Lower lobe of right lung (tissue), 2 donors: Measurements from ENCODE around the gene OVAAL. TPM values are rescaled to one million over a fixed set of nuclear protein-coding genes. Genes with fewer than 3 reads are reported as not detected.
A peak's percentile ranks its signal among the peaks of the same experiment; 100 is the strongest.

Source experiments
- ATAC-seq, 2 donors: fragments of 200-7000 bp; cut with Tn5 transposase; one replicate each; pipeline ENCODE4 v1.9.1; 2020 to 2022; ENCODE audit warnings: mild to moderate bottlenecking in 2 of 2, moderate library complexity in 2 of 2
- DNase-seq: peaks from one replicate; pipeline ENCODE4 v3.0.0-alpha.2; 2020
- H3K27ac ChIP-seq: fragments of 200-600 bp; one replicate; pipeline ENCODE4 v1.8.0; 2022
- H3K27me3 ChIP-seq: fragments of 200-600 bp; one replicate; pipeline ENCODE4 v1.8.0; 2022; ENCODE audit warnings: low read depth
- H3K36me3 ChIP-seq: fragments of 200-600 bp; one replicate; pipeline ENCODE4 v1.8.0; 2022; ENCODE audit warnings: mild to moderate bottlenecking
- H3K4me1 ChIP-seq: fragments of 200-600 bp; one replicate; pipeline ENCODE4 v1.8.0; 2022
- H3K4me3 ChIP-seq: fragments of 200-600 bp; one replicate; pipeline ENCODE4 v1.8.0; 2022; ENCODE audit warnings: mild to moderate bottlenecking
- H3K9me3 ChIP-seq: fragments of 200-600 bp; one replicate; pipeline ENCODE4 v1.8.0; 2022
- intact Hi-C: fragments of 100-400 bp; cut with DNase I; formaldehyde crosslinking; loops from one replicate; pipeline ENCODE4 v1.11.0; 2022
- total RNA-seq: library from RNA; stranded (reverse); fragmentation: NEBNext Ultra II Directional; extraction: Animal tissue kit (Norgen Biotek cat#: 25700); gene quantifications from one replicate; pipeline ENCODE4 v1.2.1, GENCODE V29; 2021
- TF ChIP-seq, protein P1 (sequence below): fragments of 200-600 bp; IDR thresholded peaks from one replicate; pipeline ENCODE4 v1.8.0; 2022; ENCODE audit warnings: antibody characterized with exemption, mild to moderate bottlenecking
- donor health status: DM: no; HTN: yes; CAD: no; lungs with severe emphysema.

OVAAL gene
- total RNA-seq, 1 donor from 2014 or later: not detected

DNA sequence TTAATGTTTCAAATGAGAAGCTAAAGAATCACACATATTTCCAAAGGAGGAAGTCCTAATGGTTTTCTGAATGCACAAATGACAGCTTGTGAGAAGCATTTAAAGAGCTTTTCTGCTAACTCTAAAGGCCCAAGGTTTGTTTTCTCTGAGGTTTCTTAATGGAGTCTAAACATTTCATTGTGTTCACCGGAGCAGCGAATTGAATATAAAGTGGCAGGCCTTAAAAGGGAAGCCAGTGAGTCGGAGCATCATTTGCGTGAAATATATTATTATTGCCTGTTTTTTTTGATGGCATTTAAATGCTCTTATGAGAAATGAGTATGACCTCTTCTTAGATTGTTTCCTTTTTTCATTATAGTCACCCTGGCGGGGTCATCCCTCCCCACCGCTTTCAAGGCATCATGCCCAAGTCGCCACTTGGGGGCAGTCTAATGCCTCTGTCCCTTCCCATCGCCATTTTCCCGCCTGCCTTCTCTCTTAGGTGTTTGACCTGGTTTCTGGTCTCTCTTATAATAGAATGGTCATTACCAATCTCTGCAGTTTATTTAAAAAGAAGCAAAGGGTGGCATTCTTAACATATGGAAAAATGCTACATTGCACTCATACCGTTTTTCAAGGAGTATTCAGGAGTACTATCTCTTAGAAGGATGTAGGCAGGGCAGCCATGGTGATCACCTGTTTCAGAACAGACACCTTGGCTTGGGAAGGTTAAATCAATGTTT lies 25.3 kb upstream of the OVAAL start:
- Histone ChIP-seq H3K27ac (no peak overlapping the region), H3K4me3 (no peak overlapping the region), H3K27me3 (no peaks in the 10 kb centered on the region), H3K36me3 (no peaks in the 10 kb centered on the region), H3K9me3 (no peaks in the 10 kb centered on the region), H3K4me1 (peaks cover 37% of the 10 kb centered on the region)
- intact Hi-C loops: loop anchor here (5.0 kb wide), 1 partner anchor 329 kb away; no protein-coding TSS in a partner anchor
- TF ChIP-seq, protein P1, sequence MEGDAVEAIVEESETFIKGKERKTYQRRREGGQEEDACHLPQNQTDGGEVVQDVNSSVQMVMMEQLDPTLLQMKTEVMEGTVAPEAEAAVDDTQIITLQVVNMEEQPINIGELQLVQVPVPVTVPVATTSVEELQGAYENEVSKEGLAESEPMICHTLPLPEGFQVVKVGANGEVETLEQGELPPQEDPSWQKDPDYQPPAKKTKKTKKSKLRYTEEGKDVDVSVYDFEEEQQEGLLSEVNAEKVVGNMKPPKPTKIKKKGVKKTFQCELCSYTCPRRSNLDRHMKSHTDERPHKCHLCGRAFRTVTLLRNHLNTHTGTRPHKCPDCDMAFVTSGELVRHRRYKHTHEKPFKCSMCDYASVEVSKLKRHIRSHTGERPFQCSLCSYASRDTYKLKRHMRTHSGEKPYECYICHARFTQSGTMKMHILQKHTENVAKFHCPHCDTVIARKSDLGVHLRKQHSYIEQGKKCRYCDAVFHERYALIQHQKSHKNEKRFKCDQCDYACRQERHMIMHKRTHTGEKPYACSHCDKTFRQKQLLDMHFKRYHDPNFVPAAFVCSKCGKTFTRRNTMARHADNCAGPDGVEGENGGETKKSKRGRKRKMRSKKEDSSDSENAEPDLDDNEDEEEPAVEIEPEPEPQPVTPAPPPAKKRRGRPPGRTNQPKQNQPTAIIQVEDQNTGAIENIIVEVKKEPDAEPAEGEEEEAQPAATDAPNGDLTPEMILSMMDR: peak; percentile 89
- ATAC-seq (peak; percentile 66 to 71), DNase-seq (peak; percentile 73)

DNA sequence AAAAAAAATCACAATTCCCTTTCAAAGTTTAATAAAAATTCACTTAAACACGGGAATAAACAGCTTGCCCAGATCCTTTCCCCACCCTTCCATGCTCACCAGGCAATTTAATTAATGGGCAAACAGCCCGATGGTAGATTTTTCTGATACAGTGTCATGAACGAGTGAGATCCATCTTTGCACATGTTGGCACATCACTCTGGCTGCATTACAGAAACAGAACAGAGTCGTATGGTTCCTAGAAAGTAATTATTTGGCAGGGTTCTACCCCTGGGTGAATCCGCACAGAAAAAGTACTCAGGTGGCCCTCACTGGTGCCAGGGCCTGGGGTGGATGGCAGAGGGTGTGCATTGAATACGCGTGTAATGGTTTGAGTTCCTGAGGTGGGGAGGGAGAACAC lies 24.6 kb upstream of the OVAAL start:
- Histone ChIP-seq H3K36me3 (no peaks in the 10 kb centered on the region), H3K9me3 (no peaks in the 10 kb centered on the region), H3K27ac (no peak overlapping the region), H3K27me3 (no peaks in the 10 kb centered on the region), H3K4me3 (no peak overlapping the region), H3K4me1 (peaks cover 33% of the 10 kb centered on the region)
- ATAC-seq (no peak), DNase-seq (no peak)
- intact Hi-C loops: loop anchor here (5.0 kb wide), 1 partner anchor 328 kb away; no protein-coding TSS in a partner anchor
- TF ChIP-seq, protein P1: no peak

DNA sequence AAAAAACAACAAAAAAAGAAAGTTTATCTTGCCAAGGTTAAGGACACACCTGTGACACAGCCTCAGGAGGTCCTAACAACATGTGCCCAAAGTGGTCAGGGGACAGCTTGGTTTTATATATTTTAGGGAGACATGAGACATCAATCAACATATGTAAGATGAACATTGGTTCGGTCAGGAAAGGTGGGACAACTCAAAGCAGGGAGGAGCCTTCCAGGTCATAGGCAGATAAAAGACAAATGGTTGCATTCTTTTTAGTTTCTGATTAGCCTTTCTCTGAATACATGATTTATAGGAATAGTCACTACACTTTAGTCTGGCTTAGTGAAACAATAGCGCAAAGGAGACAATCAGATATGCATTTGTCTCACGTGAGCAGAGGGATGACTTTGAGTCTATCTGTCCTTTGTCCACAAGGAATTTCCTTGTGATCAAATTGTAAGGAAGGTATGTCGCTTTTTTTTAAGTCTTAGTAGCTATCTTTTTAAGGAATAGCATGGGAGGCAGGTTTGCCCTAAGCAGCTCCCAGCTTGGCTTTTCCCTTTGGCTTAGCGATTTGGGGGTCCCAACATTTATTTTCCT lies 23.3 kb upstream of the OVAAL start:
- H3K4me1 ChIP-seq: peaks cover 23% of the 10 kb centered on the region
- no peaks in the 10 kb centered on the region for H3K36me3 ChIP-seq
- no peaks in the 10 kb centered on the region for H3K27me3 ChIP-seq
- no peak overlapping the region for H3K4me3 ChIP-seq
- TF ChIP-seq, protein P1: no peak
- intact Hi-C loops: no loop called here
- H3K9me3 ChIP-seq: no peaks in the 10 kb centered on the region
- H3K27ac ChIP-seq: no peak overlapping the region
- DNase-seq: no peak
- ATAC-seq: no peak

DNA sequence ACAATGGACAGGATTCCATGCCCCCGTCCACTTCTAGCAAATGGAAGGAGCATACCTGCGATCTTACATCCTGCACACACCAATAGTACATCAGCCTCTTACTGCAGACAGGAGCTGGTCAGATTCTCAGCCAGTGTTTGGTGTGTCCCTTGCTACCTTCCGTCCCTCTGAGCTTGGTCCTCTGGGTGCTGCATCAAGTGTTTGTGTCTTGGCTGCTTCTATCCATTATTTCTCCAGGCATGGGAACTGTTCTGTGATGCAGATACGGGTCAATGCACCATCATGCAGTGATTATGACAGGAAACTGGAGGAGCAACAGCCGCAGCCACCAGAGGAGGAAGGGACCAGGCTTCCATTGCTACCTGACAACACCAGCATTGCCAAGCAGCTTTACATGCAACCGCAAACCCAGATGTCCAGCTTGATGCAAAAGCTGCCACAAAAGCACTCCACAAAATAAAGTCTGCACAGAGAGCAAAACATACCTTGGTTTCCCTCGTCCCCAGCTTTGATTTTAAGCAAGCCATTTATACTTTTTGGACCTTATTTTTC lies 21.9 kb upstream of the OVAAL start:
- ATAC-seq (no peak), DNase-seq (no peak)
- intact Hi-C loops: no loop called here
- Histone ChIP-seq H3K27ac (no peak overlapping the region), H3K9me3 (no peaks in the 10 kb centered on the region), H3K27me3 (no peaks in the 10 kb centered on the region), H3K4me1 (peaks cover 18% of the 10 kb centered on the region), H3K4me3 (no peak overlapping the region), H3K36me3 (no peaks in the 10 kb centered on the region)
- TF ChIP-seq, protein P1: no peak

DNA sequence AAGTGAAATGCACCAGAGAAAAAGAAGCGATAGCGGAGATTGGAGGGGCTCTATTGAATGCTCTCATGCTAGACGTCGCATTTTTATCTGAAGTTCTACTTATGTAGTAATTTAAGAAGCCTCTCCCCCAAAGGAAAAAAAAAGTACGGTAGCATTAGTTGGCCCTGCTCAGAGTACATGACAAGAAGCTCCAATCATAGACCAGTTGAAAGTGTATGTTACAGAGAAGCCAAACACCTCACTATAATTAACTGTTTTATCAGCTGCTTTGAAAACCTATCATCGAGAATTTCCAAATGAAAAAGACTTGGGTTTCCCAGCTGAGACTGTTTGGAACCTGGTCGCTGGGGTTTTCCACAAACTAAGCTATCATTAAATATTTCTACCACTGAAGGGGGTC lies 19.6 kb upstream of the OVAAL start:
- Histone ChIP-seq H3K27ac (no peak overlapping the region), H3K4me3 (no peak overlapping the region), H3K27me3 (no peaks in the 10 kb centered on the region), H3K36me3 (no peaks in the 10 kb centered on the region), H3K4me1 (peaks cover 5% of the 10 kb centered on the region), H3K9me3 (no peaks in the 10 kb centered on the region)
- TF ChIP-seq, protein P1: no peak
- no peak for DNase-seq
- no peak for ATAC-seq
- intact Hi-C loops: no loop called here
